ENCODE measurements around the gene RASEF. TPM values are rescaled to one million over a fixed set of nuclear protein-coding genes. Genes with fewer than 3 reads are reported as not detected.

RASEF gene
- total RNA-seq, 1 experiment from 2014 or later = 2.2 TPM

DNA sequence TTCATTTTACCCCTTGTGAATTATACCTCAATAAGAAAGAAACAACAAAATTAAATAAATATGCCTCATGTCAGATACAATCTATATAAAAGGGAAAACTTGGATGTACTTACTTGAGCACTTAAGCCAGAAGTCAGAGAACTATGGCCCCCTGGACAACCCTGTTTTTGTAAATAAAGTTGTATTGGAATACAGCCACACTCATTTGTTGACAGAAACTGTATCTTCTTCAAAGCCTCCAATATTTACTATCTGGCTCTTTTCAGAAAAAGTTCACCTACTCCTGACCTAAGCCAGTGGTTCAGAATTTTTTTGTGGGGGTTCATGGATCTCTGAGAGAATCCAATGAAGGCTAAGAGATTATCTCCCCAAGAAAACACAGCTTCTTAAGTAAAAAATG is 45.3 kb upstream of the RASEF start:
- no peak overlapping the region for H3K4me3 Mint-ChIP-seq

More for the DNA sequence above, 45.3 kb upstream of the RASEF start:
- Histone ChIP-seq H4K5ac (ENCODE audit: insufficient read length, low read depth, low read length) (no peak overlapping the region), H4K8ac (replicated peaks; ENCODE audit: insufficient read length, low read depth, low read length) (no peak overlapping the region), H2BK12ac (ENCODE audit: insufficient read length, low read depth, low read length) (no peak overlapping the region), H3K4me2 (ENCODE audit: insufficient read depth, insufficient read length, low read length) (no peak overlapping the region), H2BK15ac (ENCODE audit: low read depth, low read length) (no peak overlapping the region), H3K4ac (ENCODE audit: low read depth, low read length) (no peak overlapping the region), H3K23me2 (ENCODE audit: insufficient read length, low read depth, low read length, poor library complexity, severe bottlenecking) (no peaks in the 10 kb centered on the region), H3K79me1 (ENCODE audit: insufficient read depth, low read depth, low read length, poor library complexity, severe bottlenecking) (no peaks in the 10 kb centered on the region), H3K23ac (ENCODE audit: insufficient read length, low read depth, low read length) (no peak overlapping the region), H3K18ac (ENCODE audit: insufficient read length, low read depth, low read length) (no peak overlapping the region), H2BK120ac (ENCODE audit: low read depth, low read length, poor library complexity, severe bottlenecking) (no peak overlapping the region), H4K91ac (ENCODE audit: insufficient read length, low read depth, low read length) (no peak overlapping the region), H3K27me3 (ENCODE audit: insufficient read depth, low read length) (no peaks in the 10 kb centered on the region), H3K79me2 (ENCODE audit: insufficient read depth, low read length) (no peaks in the 10 kb centered on the region), H3K9me3 (ENCODE audit: control insufficient read depth, low read depth, low read length) (no peaks in the 10 kb centered on the region), H3K14ac (ENCODE audit: insufficient read depth, low read length) (no peak overlapping the region), H4K20me1 (ENCODE audit: control insufficient read depth, insufficient read depth, insufficient read length) (no peaks in the 10 kb centered on the region), H3T11ph (ENCODE audit: low read length) (no peak overlapping the region), H2BK5ac (ENCODE audit: insufficient read length, low read length) (no peak overlapping the region), H2AK5ac (ENCODE audit: insufficient read length, low read length) (no peak overlapping the region), H3K4me1 (ENCODE audit: insufficient read depth, low read length) (no peaks in the 10 kb centered on the region), H3K56ac (ENCODE audit: insufficient read length, low read depth, low read length) (no peak overlapping the region), H3K9ac (ENCODE audit: extremely low read depth, insufficient read length, low read length) (no peak overlapping the region), H3K27ac (ENCODE audit: insufficient read length, low read depth, low read length) (no peak overlapping the region), H2AFZ (ENCODE audit: low read length) (no peak overlapping the region), H2BK20ac (ENCODE audit: low read depth, low read length, poor library complexity, severe bottlenecking) (no peak overlapping the region)
- H3K27me3 Mint-ChIP-seq (ENCODE audit: low read depth) = no peaks in the 10 kb centered on the region
- no peak for DNase-seq
- H3K36me3 Mint-ChIP-seq (ENCODE audit: insufficient read depth in 1 of 3, low read depth in 3 of 3) = peaks cover 1 to 2% (median 2%) of the 10 kb centered on the region in 3 experiments; a peak in 3 of 7 replicates
- peaks cover 2 to 3% of the 10 kb centered on the region in 2 experiments; a peak in 4 of 5 replicates for H3K9me3 Mint-ChIP-seq
- H3K27ac Mint-ChIP-seq = no peak overlapping the region
- TF ChIP-seq, protein P1, sequence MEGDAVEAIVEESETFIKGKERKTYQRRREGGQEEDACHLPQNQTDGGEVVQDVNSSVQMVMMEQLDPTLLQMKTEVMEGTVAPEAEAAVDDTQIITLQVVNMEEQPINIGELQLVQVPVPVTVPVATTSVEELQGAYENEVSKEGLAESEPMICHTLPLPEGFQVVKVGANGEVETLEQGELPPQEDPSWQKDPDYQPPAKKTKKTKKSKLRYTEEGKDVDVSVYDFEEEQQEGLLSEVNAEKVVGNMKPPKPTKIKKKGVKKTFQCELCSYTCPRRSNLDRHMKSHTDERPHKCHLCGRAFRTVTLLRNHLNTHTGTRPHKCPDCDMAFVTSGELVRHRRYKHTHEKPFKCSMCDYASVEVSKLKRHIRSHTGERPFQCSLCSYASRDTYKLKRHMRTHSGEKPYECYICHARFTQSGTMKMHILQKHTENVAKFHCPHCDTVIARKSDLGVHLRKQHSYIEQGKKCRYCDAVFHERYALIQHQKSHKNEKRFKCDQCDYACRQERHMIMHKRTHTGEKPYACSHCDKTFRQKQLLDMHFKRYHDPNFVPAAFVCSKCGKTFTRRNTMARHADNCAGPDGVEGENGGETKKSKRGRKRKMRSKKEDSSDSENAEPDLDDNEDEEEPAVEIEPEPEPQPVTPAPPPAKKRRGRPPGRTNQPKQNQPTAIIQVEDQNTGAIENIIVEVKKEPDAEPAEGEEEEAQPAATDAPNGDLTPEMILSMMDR (conservative IDR thresholded peaks at IDR 0.05) = no peak
- H3K4me1 Mint-ChIP-seq = no peaks in the 10 kb centered on the region

Data from H9 (cell line).